MM.1S (cell line): ENCODE data around the gene ACER1.
A peak's percentile ranks its signal among the peaks of the same experiment; 100 is the strongest.
"Not testable (repeated sequence)": the region's sequence is repeated elsewhere in the genome, so short reads cannot be mapped to it uniquely, and the experiment has no call there.

Experiments
- DNase-seq: peaks from one replicate; pipeline ENCODE4 v3.0.0-alpha.2; 2015
- H2AFZ ChIP-seq: fragments of 300-600 bp; sonication (generic); 2 replicates; pipeline ENCODE4 v1.6.0; 2016; ENCODE audit warnings: antibody characterized with exemption, low read length
- H3F3A ChIP-seq: fragments of 300-600 bp; sonication (generic); 2 replicates; pipeline ENCODE4 v1.6.1; 2016; ENCODE audit warnings: mild to moderate bottlenecking, antibody characterized with exemption, low read length, moderate library complexity, mixed read lengths; ENCODE audit not compliant: insufficient read depth
- H3K27ac ChIP-seq: fragments of 300-600 bp; sonication (generic); 2 replicates; pipeline ENCODE4 v1.5.1; 2016; ENCODE audit warnings: mild to moderate bottlenecking, low read length
- H3K27me3 ChIP-seq: fragments of 300-600 bp; sonication (generic); replicated peaks from 2 replicates; pipeline ENCODE4 v1.6.0; 2016; ENCODE audit warnings: low read length; ENCODE audit not compliant: insufficient read depth
- H3K36me3 ChIP-seq: fragments of 300-600 bp; sonication (generic); replicated peaks from 2 replicates; pipeline ENCODE4 v1.6.1; 2016; ENCODE audit warnings: mild to moderate bottlenecking, low read length, mixed read lengths; ENCODE audit not compliant: insufficient read depth
- H3K4me1 ChIP-seq: fragments of 300-600 bp; sonication (generic); 2 replicates; pipeline ENCODE4 v1.6.1; 2016; ENCODE audit warnings: low read length, mixed read lengths
- H3K4me2 ChIP-seq: fragments of 300-600 bp; sonication (generic); 2 replicates; pipeline ENCODE4 v1.6.0; 2016; ENCODE audit warnings: low read depth, low read length
- H3K4me3 ChIP-seq: fragments of 300-600 bp; sonication (generic); 2 replicates; pipeline ENCODE4 v1.5.1; 2016; ENCODE audit warnings: low read length, mixed read lengths
- H3K79me2 ChIP-seq: fragments of 300-600 bp; sonication (generic); 2 replicates; pipeline ENCODE4 v1.6.1; 2016; ENCODE audit warnings: mixed run types, low read length, mixed read lengths
- H3K9ac ChIP-seq: fragments of 300-600 bp; sonication (generic); 2 replicates; pipeline ENCODE4 v1.6.1; 2016; ENCODE audit warnings: low read length, mixed read lengths
- H3K9me2 ChIP-seq: fragments of 300-600 bp; sonication (generic); replicated peaks from 2 replicates; pipeline ENCODE4 v1.6.1; 2016; ENCODE audit warnings: mild to moderate bottlenecking, low read length, mixed read lengths; ENCODE audit not compliant: insufficient read depth
- H3K9me3 ChIP-seq: fragments of 300-600 bp; sonication (generic); replicated peaks from 2 replicates; pipeline ENCODE4 v1.6.1; 2016; ENCODE audit warnings: mild to moderate bottlenecking, low read length, mixed read lengths; ENCODE audit not compliant: insufficient read depth
- H4K20me1 ChIP-seq: fragments of 300-600 bp; sonication (generic); 2 replicates; pipeline ENCODE4 v1.6.1; 2016; ENCODE audit warnings: mild to moderate bottlenecking, low read length, moderate library complexity, mixed read lengths; ENCODE audit not compliant: insufficient read depth
- EZH2 ChIP-seq: fragments of 300-600 bp; sonication (generic); optimal IDR thresholded peaks from 2 replicates; pipeline ENCODE3; 2017; ENCODE audit warnings: low read depth, mild to moderate bottlenecking, antibody characterized with exemption, low read length, mixed read lengths
- EZH2phosphoT487 ChIP-seq: fragments of 300-600 bp; sonication (generic); IDR thresholded peaks from 2 replicates; pipeline ENCODE4 v1.6.1; 2018; ENCODE audit warnings: antibody characterized with exemption, low read length
- TF ChIP-seq, protein P1 (sequence below): fragments of 300-600 bp; sonication (generic); IDR thresholded peaks from 2 replicates; pipeline ENCODE4 v1.5.1; 2016; ENCODE audit warnings: antibody characterized with exemption, low read length, mixed read lengths

The ACER1 gene

DNA sequence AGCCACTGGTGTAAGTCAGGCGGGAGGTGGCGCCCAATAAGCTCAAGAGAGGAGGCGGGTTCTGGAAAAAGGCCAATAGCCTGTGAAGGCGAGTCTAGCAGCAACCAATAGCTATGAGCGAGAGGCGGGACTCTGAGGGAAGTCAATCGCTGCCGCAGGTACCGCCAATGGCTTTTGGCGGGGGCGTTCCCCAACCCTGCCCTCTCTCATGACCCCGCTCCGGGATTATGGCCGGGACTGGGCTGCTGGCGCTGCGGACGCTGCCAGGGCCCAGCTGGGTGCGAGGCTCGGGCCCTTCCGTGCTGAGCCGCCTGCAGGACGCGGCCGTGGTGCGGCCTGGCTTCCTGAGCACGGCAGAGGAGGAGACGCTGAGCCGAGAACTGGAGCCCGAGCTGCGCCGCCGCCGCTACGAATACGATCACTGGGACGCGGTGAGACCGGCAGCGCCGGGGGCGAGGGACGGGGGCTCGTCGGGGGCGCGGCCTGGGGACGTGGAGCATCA, 39.2 kb upstream of the ACER1 start, which contains the start of gene ALKBH7:
Gene ALKBH7 (plus strand): TSS at position 201 of the 502 bp plus-strand sequence. CDS start 27 bp downstream, at position 228.
- peaks cover 7% of the 10 kb centered on the region for H3F3A ChIP-seq
- no peaks in the 10 kb centered on the region for H3K36me3 ChIP-seq
- no peaks in the 10 kb centered on the region for H3K9me3 ChIP-seq
- no peaks in the 10 kb centered on the region for H3K9me2 ChIP-seq
- no peaks in the 10 kb centered on the region for H3K27me3 ChIP-seq
- peak within 1 kb of the TSS; percentile 90 for H2AFZ ChIP-seq
- H3K27ac ChIP-seq, result peak within 1 kb of the TSS; percentile 87
- peak within 1 kb of the TSS; percentile 88 for H3K4me2 ChIP-seq
- H3K4me3 ChIP-seq, result peak within 1 kb of the TSS; percentile 88
- no peaks in the 10 kb centered on the region for H4K20me1 ChIP-seq
- H3K4me1 ChIP-seq, result peaks cover 5% of the 10 kb centered on the region; the same call in 1 of the 2 replicates
- H3K79me2 ChIP-seq, result peaks cover 8% of the 10 kb centered on the region; the same call in 1 of the 2 replicates
- peak; percentile 100 for DNase-seq
- TF ChIP-seq EZH2, result no peak
- TF ChIP-seq, protein P1, sequence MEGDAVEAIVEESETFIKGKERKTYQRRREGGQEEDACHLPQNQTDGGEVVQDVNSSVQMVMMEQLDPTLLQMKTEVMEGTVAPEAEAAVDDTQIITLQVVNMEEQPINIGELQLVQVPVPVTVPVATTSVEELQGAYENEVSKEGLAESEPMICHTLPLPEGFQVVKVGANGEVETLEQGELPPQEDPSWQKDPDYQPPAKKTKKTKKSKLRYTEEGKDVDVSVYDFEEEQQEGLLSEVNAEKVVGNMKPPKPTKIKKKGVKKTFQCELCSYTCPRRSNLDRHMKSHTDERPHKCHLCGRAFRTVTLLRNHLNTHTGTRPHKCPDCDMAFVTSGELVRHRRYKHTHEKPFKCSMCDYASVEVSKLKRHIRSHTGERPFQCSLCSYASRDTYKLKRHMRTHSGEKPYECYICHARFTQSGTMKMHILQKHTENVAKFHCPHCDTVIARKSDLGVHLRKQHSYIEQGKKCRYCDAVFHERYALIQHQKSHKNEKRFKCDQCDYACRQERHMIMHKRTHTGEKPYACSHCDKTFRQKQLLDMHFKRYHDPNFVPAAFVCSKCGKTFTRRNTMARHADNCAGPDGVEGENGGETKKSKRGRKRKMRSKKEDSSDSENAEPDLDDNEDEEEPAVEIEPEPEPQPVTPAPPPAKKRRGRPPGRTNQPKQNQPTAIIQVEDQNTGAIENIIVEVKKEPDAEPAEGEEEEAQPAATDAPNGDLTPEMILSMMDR, result no peak
- H3K9ac ChIP-seq, result peak within 1 kb of the TSS; percentile 77

DNA sequence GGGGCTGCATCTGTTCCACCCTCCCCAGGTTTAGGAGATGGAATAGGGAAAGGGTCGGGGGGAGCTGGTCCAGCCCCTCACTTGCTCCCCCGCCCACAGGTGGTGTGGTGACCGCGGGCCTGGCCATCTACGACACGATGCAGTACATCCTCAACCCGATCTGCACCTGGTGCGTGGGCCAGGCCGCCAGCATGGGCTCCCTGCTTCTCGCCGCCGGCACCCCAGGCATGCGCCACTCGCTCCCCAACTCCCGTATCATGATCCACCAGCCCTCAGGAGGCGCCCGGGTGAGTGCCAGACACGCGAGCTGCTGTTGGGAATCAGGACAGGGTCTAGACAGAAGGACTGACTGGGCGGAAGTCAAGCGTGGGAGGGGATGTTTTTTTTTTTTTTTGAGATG, 30.9 kb upstream of the ACER1 start:
- Histone ChIP-seq H3K27ac (no peak overlapping the region), H3K9ac (no peak overlapping the region), H3K9me3 (no peaks in the 10 kb centered on the region), H2AFZ (no peak overlapping the region), H3K4me1 (no peaks in the 10 kb centered on the region), H3F3A (peaks cover 3% of the 10 kb centered on the region; the same call in 1 of the 2 replicates), H4K20me1 (no peaks in the 10 kb centered on the region), H3K79me2 (peaks cover 28% of the 10 kb centered on the region), H3K4me3 (no peak overlapping the region), H3K4me2 (no peak overlapping the region), H3K9me2 (no peaks in the 10 kb centered on the region), H3K36me3 (peaks cover 3% of the 10 kb centered on the region), H3K27me3 (peaks cover 9% of the 10 kb centered on the region)
- no peak for TF ChIP-seq EZH2
- DNase-seq, result no peak

DNA sequence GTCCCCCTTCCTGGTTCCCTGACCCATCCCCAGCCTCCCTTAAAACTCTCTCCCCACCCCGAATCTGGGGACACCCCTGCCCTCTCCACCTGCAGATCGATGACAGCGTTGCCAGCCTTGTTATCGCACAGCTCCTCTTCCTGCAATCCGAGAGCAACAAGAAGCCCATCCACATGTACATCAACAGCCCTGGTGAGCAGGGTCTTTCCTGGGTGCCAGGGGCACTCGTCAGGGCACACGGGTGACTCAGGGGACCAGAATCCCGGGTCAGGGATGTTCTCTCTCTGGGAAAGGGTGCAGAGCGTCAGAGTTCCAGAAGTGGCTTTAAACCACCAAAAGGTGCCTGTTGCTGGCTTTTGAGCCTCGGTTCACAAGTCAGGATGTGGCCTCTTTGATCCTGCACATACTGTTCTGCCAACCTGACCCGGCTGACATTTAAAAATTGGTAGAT, 29.0 kb upstream of the ACER1 start:
- H3K4me2 ChIP-seq, result peak overlapping the region; percentile 96
- peak overlapping the region; percentile 91 for H3K9ac ChIP-seq
- H3K27ac ChIP-seq, result peak overlapping the region; percentile 45; the same call in 1 of the 2 replicates
- no peak for DNase-seq
- H3K9me2 ChIP-seq, result no peaks in the 10 kb centered on the region
- no peaks in the 10 kb centered on the region for H4K20me1 ChIP-seq
- peak overlapping the region; percentile 82 for H3K4me3 ChIP-seq
- peaks cover 3% of the 10 kb centered on the region; the same call in 1 of the 2 replicates for H3F3A ChIP-seq
- no peaks in the 10 kb centered on the region for H3K4me1 ChIP-seq
- TF ChIP-seq EZH2phosphoT487, result no peak
- no peak for TF ChIP-seq EZH2
- TF ChIP-seq, protein P1, result no peak
- peaks cover 20% of the 10 kb centered on the region for H3K27me3 ChIP-seq
- H3K36me3 ChIP-seq, result peaks cover 3% of the 10 kb centered on the region
- peaks cover 28% of the 10 kb centered on the region for H3K79me2 ChIP-seq
- H3K9me3 ChIP-seq, result no peaks in the 10 kb centered on the region
- H2AFZ ChIP-seq, result peak overlapping the region; percentile 92

DNA sequence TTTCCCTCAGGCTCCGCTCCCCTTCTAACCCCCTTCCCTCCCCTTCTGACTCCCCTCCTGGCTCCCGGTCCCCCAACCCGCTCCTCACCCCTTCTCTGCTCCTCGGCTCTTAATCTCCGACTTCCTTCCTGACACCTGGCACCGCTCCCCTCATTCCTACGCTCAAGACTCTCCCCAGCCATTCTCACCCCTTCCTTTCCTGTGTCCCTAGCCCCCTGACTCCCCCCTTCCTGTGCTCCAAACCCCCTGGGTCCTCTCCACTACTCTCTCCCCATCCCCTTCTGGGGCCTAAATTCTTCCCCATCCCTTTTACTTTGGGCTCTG, 28.6 kb upstream of the ACER1 start:
- Histone ChIP-seq H3K27ac (peak overlapping the region; percentile 45; the same call in 1 of the 2 replicates), H2AFZ (peak overlapping the region; percentile 92), H3K79me2 (peaks cover 28% of the 10 kb centered on the region)

DNA sequence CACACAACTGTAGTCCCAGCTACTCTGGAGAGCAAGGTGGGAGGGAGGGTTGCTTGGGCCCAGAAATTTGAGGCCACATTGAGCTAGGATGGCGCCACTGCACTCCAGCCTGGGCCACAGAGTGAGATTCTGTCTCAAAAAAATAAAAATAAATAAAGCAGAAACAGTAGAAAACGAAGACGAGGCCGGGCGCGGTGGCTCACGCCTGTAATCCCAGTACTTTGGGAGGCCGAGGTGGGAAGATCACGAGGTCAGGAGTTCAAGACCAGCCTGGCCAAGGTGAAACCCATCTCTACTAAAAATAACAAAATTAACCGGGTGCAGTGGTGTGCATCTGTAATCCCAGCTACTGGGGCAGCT, 27.4 kb upstream of the ACER1 start:
- peak overlapping the region; percentile 91; the same call in 1 of the 2 replicates for H3K9ac ChIP-seq
- not testable (repeated sequence) for DNase-seq, H3K27ac ChIP-seq, H3F3A ChIP-seq, H3K36me3 ChIP-seq, H3K4me1 ChIP-seq, H4K20me1 ChIP-seq, H3K9me2 ChIP-seq, H3K9me3 ChIP-seq
- H3K4me3 ChIP-seq, result peak overlapping the region; percentile 82
- H3K79me2 ChIP-seq, result peaks cover 28% of the 10 kb centered on the region
- peak overlapping the region; percentile 96; the same call in 1 of the 2 replicates for H3K4me2 ChIP-seq
- peaks cover 28% of the 10 kb centered on the region for H3K27me3 ChIP-seq
- H2AFZ ChIP-seq, result peak overlapping the region; percentile 42; the same call in 1 of the 2 replicates

More for the DNA sequence above, 28.6 kb upstream of the ACER1 start:
- no peak for DNase-seq
- peaks cover 3% of the 10 kb centered on the region; the same call in 1 of the 2 replicates for H3F3A ChIP-seq
- H3K9me3 ChIP-seq, result no peaks in the 10 kb centered on the region
- H3K4me1 ChIP-seq, result no peaks in the 10 kb centered on the region
- no peaks in the 10 kb centered on the region for H3K9me2 ChIP-seq
- peaks cover 23% of the 10 kb centered on the region for H3K27me3 ChIP-seq
- peak overlapping the region; percentile 96 for H3K4me2 ChIP-seq
- peak overlapping the region; percentile 82 for H3K4me3 ChIP-seq
- H4K20me1 ChIP-seq, result no peaks in the 10 kb centered on the region
- TF ChIP-seq, protein P1, result no peak
- no peak for TF ChIP-seq EZH2phosphoT487
- no peak for TF ChIP-seq EZH2
- peak overlapping the region; percentile 91 for H3K9ac ChIP-seq
- H3K36me3 ChIP-seq, result peaks cover 3% of the 10 kb centered on the region
